HEK293 (cell line): ENCODE data around the gene SIM2.

Experiments
- KLF10 ChIP-seq: fragments of 450-650 bp; IDR thresholded peaks from 2 replicates; pipeline ENCODE4 v1.5.1; 2018; ENCODE audit warnings: missing biosample characterization, mild to moderate bottlenecking, missing genetic modification characterization
- YY1 ChIP-seq: fragments of 450-650 bp; formaldehyde crosslinking; IDR thresholded peaks from 2 replicates; pipeline ENCODE4 v1.5.1; 2018; ENCODE audit warnings: missing biosample characterization, missing genetic modification characterization
- ZBTB17 ChIP-seq: fragments of 450-650 bp; formaldehyde crosslinking; IDR thresholded peaks from 2 replicates; pipeline ENCODE4 v1.5.1; 2016; ENCODE audit warnings: missing biosample characterization, missing genetic modification characterization
- ZNF837 ChIP-seq: fragments of 450-650 bp; formaldehyde crosslinking; IDR thresholded peaks from 2 replicates; pipeline ENCODE4 v1.5.1; 2016; ENCODE audit warnings: missing biosample characterization, missing genetic modification characterization
- TF ChIP-seq, protein P1 (sequence below): fragments of 450-650 bp; formaldehyde crosslinking; IDR thresholded peaks from 2 replicates; pipeline ENCODE4 v1.5.1; 2016; ENCODE audit warnings: missing biosample characterization, missing genetic modification characterization

DNA sequence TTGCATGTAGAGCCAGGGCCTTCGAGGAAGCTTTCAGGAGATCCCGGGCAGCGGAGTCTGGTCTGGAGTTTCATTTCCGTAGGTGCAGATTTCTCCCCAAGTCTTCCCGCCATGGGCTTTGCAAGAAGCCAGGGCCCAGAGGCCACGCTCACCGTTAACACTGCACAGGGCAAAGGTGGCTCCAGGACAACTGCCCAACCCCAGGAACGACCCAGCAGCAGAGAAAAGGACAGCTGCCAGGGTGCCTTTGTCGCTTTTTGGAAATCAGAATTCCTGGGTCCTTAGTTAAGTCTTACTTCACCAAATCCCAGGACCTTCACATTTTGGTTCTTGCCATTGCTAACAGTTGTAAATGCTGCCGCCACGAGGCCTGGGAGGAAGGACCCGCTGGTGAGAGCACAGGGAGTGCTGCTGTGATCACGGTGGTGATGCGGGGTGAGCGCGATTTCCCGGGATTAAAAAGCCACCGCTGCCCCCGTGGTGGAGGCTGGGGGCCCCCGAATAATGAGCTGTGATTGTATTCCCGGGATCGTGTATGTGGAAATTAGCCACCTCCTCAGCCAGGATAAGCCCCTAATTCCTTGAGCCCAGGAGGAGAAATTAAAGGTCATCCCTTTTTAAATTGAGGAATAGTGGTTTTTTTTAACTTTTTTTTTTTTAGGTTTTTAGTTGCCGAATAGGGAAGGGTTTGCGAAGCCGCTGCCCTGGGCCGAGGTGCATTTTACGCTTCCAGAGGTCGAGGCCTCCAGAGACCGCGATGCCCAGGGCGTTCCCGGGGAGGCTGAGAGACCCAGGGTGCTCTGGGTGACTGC is 8.2 kb downstream of the SIM2 start:
- TF ChIP-seq, protein P1, sequence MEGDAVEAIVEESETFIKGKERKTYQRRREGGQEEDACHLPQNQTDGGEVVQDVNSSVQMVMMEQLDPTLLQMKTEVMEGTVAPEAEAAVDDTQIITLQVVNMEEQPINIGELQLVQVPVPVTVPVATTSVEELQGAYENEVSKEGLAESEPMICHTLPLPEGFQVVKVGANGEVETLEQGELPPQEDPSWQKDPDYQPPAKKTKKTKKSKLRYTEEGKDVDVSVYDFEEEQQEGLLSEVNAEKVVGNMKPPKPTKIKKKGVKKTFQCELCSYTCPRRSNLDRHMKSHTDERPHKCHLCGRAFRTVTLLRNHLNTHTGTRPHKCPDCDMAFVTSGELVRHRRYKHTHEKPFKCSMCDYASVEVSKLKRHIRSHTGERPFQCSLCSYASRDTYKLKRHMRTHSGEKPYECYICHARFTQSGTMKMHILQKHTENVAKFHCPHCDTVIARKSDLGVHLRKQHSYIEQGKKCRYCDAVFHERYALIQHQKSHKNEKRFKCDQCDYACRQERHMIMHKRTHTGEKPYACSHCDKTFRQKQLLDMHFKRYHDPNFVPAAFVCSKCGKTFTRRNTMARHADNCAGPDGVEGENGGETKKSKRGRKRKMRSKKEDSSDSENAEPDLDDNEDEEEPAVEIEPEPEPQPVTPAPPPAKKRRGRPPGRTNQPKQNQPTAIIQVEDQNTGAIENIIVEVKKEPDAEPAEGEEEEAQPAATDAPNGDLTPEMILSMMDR (tag by site-specific recombination) = no peak
- TF ChIP-seq YY1 = no peak
- no peak for TF ChIP-seq ZNF837 (tag by site-specific recombination)
- TF ChIP-seq KLF10 (tag by site-specific recombination) = no peak
- TF ChIP-seq ZBTB17 (tag by site-specific recombination) = no peak
